ENCODE measurements around the gene ZNF684. TPM values are rescaled to one million over a fixed set of nuclear protein-coding genes. Genes with fewer than 3 reads are reported as not detected.
"Not testable (repeated sequence)": the region's sequence is repeated elsewhere in the genome, so short reads cannot be mapped to it uniquely, and the experiment has no call there.

Gene ZNF684
- total and polyA plus RNA-seq, 7 experiments from 2014 or later, result 1.3 to 6.6 (median 3.6) TPM

- Histone ChIP-seq H3K27me3 (ENCODE audit: control insufficient read depth in 2 of 2, insufficient read depth in 2 of 2, low read length in 2 of 2) (no peaks in the 10 kb centered on the region), H3K4me3 (ENCODE audit: low read length) (no peak overlapping the region), H3K9me3 (ENCODE audit: control insufficient read depth in 2 of 3, low read length in 3 of 3) (no peaks in the 10 kb centered on the region), H3K36me3 (ENCODE audit: control insufficient read depth in 2 of 3, insufficient read depth in 3 of 3, low read length in 3 of 3) (no peaks in the 10 kb centered on the region), H3K27ac (ENCODE audit: low read depth, low read length) (no peak overlapping the region), H3K4me1 (ENCODE audit: control insufficient read depth in 2 of 2, insufficient read depth in 2 of 2, low read length in 2 of 2) (no peaks in the 10 kb centered on the region)
- Mint-ChIP-seq H3K36me3 (peaks cover 0 to 6% (median 3%) of the 10 kb centered on the region in 5 donors), H3K4me3 (no peak overlapping the region), H3K27me3 (peaks cover 0 to 22% (median 12%) of the 10 kb centered on the region in 5 donors), H3K27ac (no peak overlapping the region), H3K4me1 (peaks cover 0 to 4% (median 0%) of the 10 kb centered on the region in 7 donors), H3K9me3 (peaks cover 0 to 21% (median 2%) of the 10 kb centered on the region in 11 donors)
- ATAC-seq, result no peak
- CTCF ChIA-PET, result no interaction called here
- intact Hi-C loops (cut with micrococcal nuclease), result no loop called here
- POLR2A ChIA-PET, result no interaction called here
- no peak for DNase-seq
Measured at GRCh38 chr1:40563266-40563665, 31.8 kb downstream of the ZNF684 start.

- intact Hi-C loops (cut with micrococcal nuclease), result no loop called here
- Mint-ChIP-seq H3K4me3 (no peak overlapping the region), H3K27me3 (peaks cover 0 to 22% (median 13%) of the 10 kb centered on the region in 5 donors), H3K36me3 (peaks cover 0 to 6% (median 3%) of the 10 kb centered on the region in 5 donors), H3K4me1 (peaks cover 0 to 4% (median 0%) of the 10 kb centered on the region in 7 donors), H3K9me3 (peaks cover 0 to 21% (median 2%) of the 10 kb centered on the region in 11 donors), H3K27ac (no peak overlapping the region)
- ATAC-seq (no peak), DNase-seq (no peak)
- Histone ChIP-seq H3K36me3 (ENCODE audit: control insufficient read depth in 2 of 3, insufficient read depth in 3 of 3, low read length in 3 of 3) (no peaks in the 10 kb centered on the region), H3K4me1 (ENCODE audit: control insufficient read depth in 2 of 2, insufficient read depth in 2 of 2, low read length in 2 of 2) (no peaks in the 10 kb centered on the region), H3K27me3 (ENCODE audit: control insufficient read depth in 2 of 2, insufficient read depth in 2 of 2, low read length in 2 of 2) (no peaks in the 10 kb centered on the region), H3K27ac (ENCODE audit: low read depth, low read length) (no peak overlapping the region), H3K4me3 (ENCODE audit: low read length) (no peak overlapping the region), H3K9me3 (ENCODE audit: control insufficient read depth in 2 of 3, low read length in 3 of 3) (no peaks in the 10 kb centered on the region)
- POLR2A ChIA-PET, result no interaction called here
- CTCF ChIA-PET, result no interaction called here
Measured at GRCh38 chr1:40564506-40564905, 33.1 kb downstream of the ZNF684 start.

- Mint-ChIP-seq H3K27me3 (peaks cover 0 to 22% (median 13%) of the 10 kb centered on the region in 5 donors), H3K36me3 (peaks cover 0 to 6% (median 3%) of the 10 kb centered on the region in 5 donors), H3K4me3 (no peak overlapping the region), H3K9me3 (peaks cover 0 to 21% (median 2%) of the 10 kb centered on the region in 11 donors), H3K27ac (no peak overlapping the region), H3K4me1 (peaks cover 0 to 4% (median 0%) of the 10 kb centered on the region in 7 donors)
- ChIA-PET CTCF (no interaction called here), POLR2A (no interaction called here)
- Histone ChIP-seq H3K4me3 (ENCODE audit: low read length) (no peak overlapping the region), H3K4me1 (ENCODE audit: control insufficient read depth in 2 of 2, insufficient read depth in 2 of 2, low read length in 2 of 2) (no peaks in the 10 kb centered on the region), H3K36me3 (ENCODE audit: control insufficient read depth in 2 of 3, insufficient read depth in 3 of 3, low read length in 3 of 3) (no peaks in the 10 kb centered on the region), H3K27me3 (ENCODE audit: control insufficient read depth in 2 of 2, insufficient read depth in 2 of 2, low read length in 2 of 2) (no peaks in the 10 kb centered on the region), H3K9me3 (ENCODE audit: control insufficient read depth in 2 of 3, low read length in 3 of 3) (no peaks in the 10 kb centered on the region), H3K27ac (ENCODE audit: low read depth, low read length) (no peak overlapping the region)
- no peak for ATAC-seq
- no peak for DNase-seq
- intact Hi-C loops (cut with micrococcal nuclease), result no loop called here
Measured at GRCh38 chr1:40564913-40565312, 33.5 kb downstream of the ZNF684 start.

- H3K4me3 Mint-ChIP-seq, result no peak overlapping the region
- peaks cover 0 to 6% (median 1%) of the 10 kb centered on the region in 5 donors for H3K36me3 Mint-ChIP-seq
- DNase-seq (no peak), ATAC-seq (no peak)
- no peak overlapping the region for H3K27ac Mint-ChIP-seq
- peaks cover 0 to 19% (median 13%) of the 10 kb centered on the region in 5 donors for H3K27me3 Mint-ChIP-seq
- ChIA-PET CTCF (no interaction called here), POLR2A (no interaction called here)
- H3K9me3 Mint-ChIP-seq, result peaks cover 0 to 15% (median 2%) of the 10 kb centered on the region in 11 donors
- intact Hi-C loops (cut with micrococcal nuclease), result no loop called here
- H3K27me3 ChIP-seq (ENCODE audit: control insufficient read depth in 2 of 2, insufficient read depth in 2 of 2, low read length in 2 of 2), result no peaks in the 10 kb centered on the region
- no peaks in the 10 kb centered on the region for H3K4me1 ChIP-seq (ENCODE audit: control insufficient read depth in 2 of 2, insufficient read depth in 2 of 2, low read length in 2 of 2)
- no peak overlapping the region for H3K27ac ChIP-seq (ENCODE audit: low read depth, low read length)
- H3K36me3 ChIP-seq (ENCODE audit: control insufficient read depth in 2 of 3, insufficient read depth in 3 of 3, low read length in 3 of 3), result no peaks in the 10 kb centered on the region
- H3K4me3 ChIP-seq (ENCODE audit: low read length), result no peak overlapping the region
- peaks cover 0 to 4% (median 0%) of the 10 kb centered on the region in 7 donors for H3K4me1 Mint-ChIP-seq
- no peaks in the 10 kb centered on the region for H3K9me3 ChIP-seq (ENCODE audit: control insufficient read depth in 2 of 3, low read length in 3 of 3)
Measured at GRCh38 chr1:40567825-40568224, 36.4 kb downstream of the ZNF684 start.

- H3K27me3 Mint-ChIP-seq, result peaks cover 1 to 13% (median 5%) of the 10 kb centered on the region in 5 donors
- H3K36me3 Mint-ChIP-seq; H3K36me3 ChIP-seq (ENCODE audit: control insufficient read depth in 2 of 3, insufficient read depth in 3 of 3, low read length in 3 of 3); H3K27ac ChIP-seq (ENCODE audit: low read depth, low read length); DNase-seq; H3K27ac Mint-ChIP-seq; H3K9me3 ChIP-seq (ENCODE audit: control insufficient read depth in 2 of 3, low read length in 3 of 3); H3K4me1 Mint-ChIP-seq; POLR2A ChIA-PET; intact Hi-C loops (cut with micrococcal nuclease); H3K4me1 ChIP-seq (ENCODE audit: control insufficient read depth in 2 of 2, insufficient read depth in 2 of 2, low read length in 2 of 2); H3K27me3 ChIP-seq (ENCODE audit: control insufficient read depth in 2 of 2, insufficient read depth in 2 of 2, low read length in 2 of 2); H3K4me3 ChIP-seq (ENCODE audit: low read length); H3K4me3 Mint-ChIP-seq; CTCF ChIA-PET: not testable (repeated sequence)
- H3K9me3 Mint-ChIP-seq, result peaks cover 0 to 15% (median 0%) of the 10 kb centered on the region in 11 donors
- peak; percentile 81 for ATAC-seq
Measured at GRCh38 chr1:40574805-40575204, 43.4 kb downstream of the ZNF684 start.

GRCh38 chr1:40575336-40575735 lies 43.9 kb downstream of the ZNF684 start:
- peaks cover 0 to 4% (median 0%) of the 10 kb centered on the region in 5 donors for H3K36me3 Mint-ChIP-seq
- H3K9me3 ChIP-seq (ENCODE audit: control insufficient read depth in 2 of 3, low read length in 3 of 3), result no peaks in the 10 kb centered on the region
- H3K27ac Mint-ChIP-seq, result no peak overlapping the region
- peaks cover 0 to 15% (median 0%) of the 10 kb centered on the region in 11 donors for H3K9me3 Mint-ChIP-seq
- no peaks in the 10 kb centered on the region for H3K4me1 Mint-ChIP-seq
- no peak overlapping the region for H3K4me3 Mint-ChIP-seq
- H3K27me3 ChIP-seq (ENCODE audit: control insufficient read depth in 2 of 2, insufficient read depth in 2 of 2, low read length in 2 of 2), result no peaks in the 10 kb centered on the region
- H3K4me3 ChIP-seq (ENCODE audit: low read length), result no peak overlapping the region
- intact Hi-C loops (cut with micrococcal nuclease), result no loop called here
- H3K27me3 Mint-ChIP-seq, result peaks cover 5 to 13% (median 5%) of the 10 kb centered on the region in 5 donors
- no peak overlapping the region for H3K27ac ChIP-seq (ENCODE audit: low read depth, low read length)
- ATAC-seq (no peak), DNase-seq (no peak)
- no peaks in the 10 kb centered on the region for H3K36me3 ChIP-seq (ENCODE audit: control insufficient read depth in 2 of 3, insufficient read depth in 3 of 3, low read length in 3 of 3)
- H3K4me1 ChIP-seq (ENCODE audit: control insufficient read depth in 2 of 2, insufficient read depth in 2 of 2, low read length in 2 of 2), result no peaks in the 10 kb centered on the region
- ChIA-PET CTCF (no interaction called here), POLR2A (no interaction called here)

- H3K4me3 ChIP-seq (ENCODE audit: low read length), result no peak overlapping the region
- intact Hi-C loops (cut with micrococcal nuclease), result no loop called here
- H3K27ac ChIP-seq (ENCODE audit: low read depth, low read length), result no peak overlapping the region
- no peaks in the 10 kb centered on the region for H3K4me1 Mint-ChIP-seq
- ATAC-seq, result no peak
- CTCF ChIA-PET, result no interaction called here
- H3K9me3 ChIP-seq (ENCODE audit: control insufficient read depth in 2 of 3, low read length in 3 of 3), result no peaks in the 10 kb centered on the region
- no peaks in the 10 kb centered on the region for H3K27me3 ChIP-seq (ENCODE audit: control insufficient read depth in 2 of 2, insufficient read depth in 2 of 2, low read length in 2 of 2)
- peaks cover 0 to under 1% (median 0%) of the 10 kb centered on the region in 5 donors for H3K36me3 Mint-ChIP-seq
- H3K4me3 Mint-ChIP-seq, result no peak overlapping the region
- no peaks in the 10 kb centered on the region for H3K4me1 ChIP-seq (ENCODE audit: control insufficient read depth in 2 of 2, insufficient read depth in 2 of 2, low read length in 2 of 2)
- peaks cover 0 to 6% (median 0%) of the 10 kb centered on the region in 11 donors for H3K9me3 Mint-ChIP-seq
- POLR2A ChIA-PET, result no interaction called here
- no peak overlapping the region for H3K27ac Mint-ChIP-seq
- peaks cover 0 to 21% (median 4%) of the 10 kb centered on the region in 5 donors for H3K27me3 Mint-ChIP-seq
- no peak for DNase-seq
- H3K36me3 ChIP-seq (ENCODE audit: control insufficient read depth in 2 of 3, insufficient read depth in 3 of 3, low read length in 3 of 3), result no peaks in the 10 kb centered on the region
Measured at GRCh38 chr1:40582116-40582515, 50.7 kb downstream of the ZNF684 start.

All from naive thymus-derived CD4-positive, alpha-beta T cell (primary cell).